Measurements from ENCODE around the gene TRNAU1AP. TPM values are rescaled to one million over a fixed set of nuclear protein-coding genes. Genes with fewer than 3 reads are reported as not detected.
"Not testable (repeated sequence)": the region's sequence is repeated elsewhere in the genome, so short reads cannot be mapped to it uniquely, and the experiment has no call there.

Gene TRNAU1AP
- total and polyA plus RNA-seq, 8 donors = 6.2 to 112 (median 23.4) TPM

- DNase-seq = peak; percentile 42 to 63
- Histone ChIP-seq H3K9me3 (no peaks in the 10 kb centered on the region), H3K36me3 (peaks cover 37 to 47% (median 43%) of the 10 kb centered on the region in 4 donors), H3K27ac (peak overlapping the region; percentile 86 to 97 (median 92)), H3K4me3 (peak overlapping the region; percentile 84 to 96 (median 92)), H3K4me1 (peaks cover 22 to 37% (median 33%) of the 10 kb centered on the region in 4 donors), H3K27me3 (no peaks in the 10 kb centered on the region)
- intact Hi-C loops (cut with DNase I; ENCODE audit: low total_unique reads) = no loop called here
- TF ChIP-seq CTCF (IDR thresholded peaks at IDR 0.05) = peak in 1 of 7 experiments; percentile 4
- TF ChIP-seq POLR2A (IDR thresholded peaks at IDR 0.05) = no peak
- TF ChIP-seq EP300 (IDR thresholded peaks at IDR 0.05) = no peak
- peak in 1 of 3 donors; percentile 54 for TF ChIP-seq POLR2AphosphoS5 (IDR thresholded peaks at IDR 0.05)
- WGBS, 5 donors = 0 to 1% (median 1%) methylated on average over 22 to 26 of the region's 26 CpGs
Observed at GRCh38 chr1:28580722-28581530, 28.0 kb downstream of the TRNAU1AP start.

- Histone ChIP-seq H3K4me3 (peak overlapping the region; percentile 84 to 96 (median 92)), H3K27ac (peak overlapping the region; percentile 89 to 97 (median 92)), H3K9me3 (no peaks in the 10 kb centered on the region), H3K36me3 (peaks cover 34 to 39% (median 36%) of the 10 kb centered on the region in 4 donors), H3K27me3 (no peaks in the 10 kb centered on the region), H3K4me1 (peaks cover 22 to 37% (median 33%) of the 10 kb centered on the region in 4 donors)
- TF ChIP-seq POLR2AphosphoS5 (IDR thresholded peaks at IDR 0.05) (peak; percentile 86 to 99 (median 98)), CTCF (IDR thresholded peaks at IDR 0.05) (peak in 2 of 7 experiments; percentile 13 to 32), EP300 (IDR thresholded peaks at IDR 0.05) (no peak), POLR2A (IDR thresholded peaks at IDR 0.05) (peak in 2 of 4 donors; percentile 70 to 71)
- DNase-seq = peak; percentile 98
- 0 to 5% (median 0%) methylated on average over 4 to 75 of the region's 75 CpGs for WGBS, 5 donors
- intact Hi-C loops (cut with DNase I; ENCODE audit: low total_unique reads) = no loop called here
Observed at GRCh38 chr1:28581531-28582247, 28.8 kb downstream of the TRNAU1AP start.

GRCh38 chr1:28582248-28582615 is 29.3 kb downstream of the TRNAU1AP start:
- peak in 1 of 2 donors; percentile 58 for DNase-seq
- Histone ChIP-seq H3K9me3 (no peaks in the 10 kb centered on the region), H3K27me3 (no peaks in the 10 kb centered on the region), H3K36me3 (peaks cover 29 to 34% (median 31%) of the 10 kb centered on the region in 4 donors), H3K4me3 (peak overlapping the region; percentile 84 to 96 (median 92)), H3K4me1 (peaks cover 22 to 37% (median 33%) of the 10 kb centered on the region in 4 donors), H3K27ac (peak overlapping the region; percentile 89 to 97 (median 92))
- intact Hi-C loops (cut with DNase I; ENCODE audit: low total_unique reads) = no loop called here
- WGBS, 5 donors = 0 to 3% (median 1%) methylated on average over 7 to 10 of the region's 10 CpGs
- TF ChIP-seq EP300 (IDR thresholded peaks at IDR 0.05) (no peak), POLR2AphosphoS5 (IDR thresholded peaks at IDR 0.05) (no peak), CTCF (IDR thresholded peaks at IDR 0.05) (no peak), POLR2A (IDR thresholded peaks at IDR 0.05) (no peak)

GRCh38 chr1:28586585-28587391 is 33.9 kb downstream of the TRNAU1AP start:
- DNase-seq; H3K27ac ChIP-seq; H3K4me3 ChIP-seq; H3K36me3 ChIP-seq; H3K9me3 ChIP-seq; intact Hi-C loops (cut with DNase I; ENCODE audit: low total_unique reads); H3K27me3 ChIP-seq: not testable (repeated sequence)
- WGBS, 5 donors = 89 to 93% (median 92%) methylated on average over 19 of the region's 19 CpGs
- peaks cover 10 to 32% (median 20%) of the 10 kb centered on the region in 4 donors for H3K4me1 ChIP-seq
